ENCODE data around the gene UMPS. TPM values are rescaled to one million over a fixed set of nuclear protein-coding genes. Genes with fewer than 3 reads are reported as not detected.

UMPS gene
- total and polyA plus RNA-seq, 2 donors (not counting 1 experiment from before 2014, with no cell fraction given), result 6.6 to 21.4 TPM

DNA sequence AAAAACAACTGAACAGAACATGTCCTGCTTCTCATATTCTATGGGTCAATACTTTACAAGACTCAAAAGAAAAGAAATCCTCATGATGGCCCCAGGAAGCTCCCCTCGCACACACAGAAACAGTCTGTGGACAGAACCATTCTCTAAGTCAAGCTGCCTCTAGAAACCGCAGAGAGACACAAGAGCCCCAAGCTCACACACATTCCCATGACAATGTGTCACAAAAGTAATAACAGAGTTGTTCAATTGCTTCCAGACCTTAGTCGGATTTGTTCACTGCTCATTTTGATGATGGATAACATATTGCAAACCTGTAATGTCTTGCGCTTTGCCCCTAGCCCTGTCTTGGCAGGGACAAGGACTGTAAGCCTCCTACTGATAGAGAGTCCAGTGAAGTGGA, 60.9 kb downstream of the UMPS start:
- ChIA-PET POLR2A (no interaction called here), CTCF (no interaction called here)
- Mint-ChIP-seq H3K9me3 (ENCODE audit: insufficient read depth) (no peaks in the 10 kb centered on the region), H3K27ac (no peak overlapping the region), H3K4me3 (no peak overlapping the region), H3K27me3 (peaks cover 9% of the 10 kb centered on the region), H3K4me1 (no peaks in the 10 kb centered on the region)
- H3K27ac ChIP-seq (ENCODE audit: low read length in 2 of 2), result no peak overlapping the region
- no peak overlapping the region for H3K4me3 ChIP-seq (ENCODE audit: control extremely low read depth in 1 of 5, extremely low read depth in 1 of 5, insufficient read depth in 1 of 5, low read depth in 2 of 5, low read length in 4 of 5)
- H3K4me2 ChIP-seq (replicated peaks; ENCODE audit: low read depth, low read length, poor library complexity, severe bottlenecking), result no peak overlapping the region
- H3K9ac ChIP-seq (ENCODE audit: low read length), result no peak overlapping the region
- ATAC-seq (ENCODE audit: low read depth), result no peak
- no peaks in the 10 kb centered on the region for H3K9me3 ChIP-seq (ENCODE audit: control extremely low read depth in 1 of 3, control insufficient read depth in 2 of 3, insufficient read depth in 1 of 3, low read length in 2 of 3)
- H3K79me2 ChIP-seq (ENCODE audit: control insufficient read depth, insufficient read depth, low read length), result no peaks in the 10 kb centered on the region
- H3K27me3 ChIP-seq (replicated peaks in 1 of 4; ENCODE audit: control extremely low read depth in 1 of 4, control insufficient read depth in 3 of 4, insufficient read depth in 4 of 4, low read length in 3 of 4), result peaks cover 0 to 3% (median 0%) of the 10 kb centered on the region in 4 experiments
- no peak for DNase-seq
- no peaks in the 10 kb centered on the region for H3K36me3 ChIP-seq (replicated peaks in 1 of 2; ENCODE audit: control extremely low read depth in 1 of 2, control insufficient read depth in 1 of 2, extremely low read depth in 1 of 2, insufficient read depth in 2 of 2, low read length in 1 of 2)
- intact Hi-C loops (cut with micrococcal nuclease), result no loop called here
- no peak overlapping the region for H2AFZ ChIP-seq (ENCODE audit: insufficient read depth, low read depth, low read length, poor library complexity, severe bottlenecking)
- WGBS (ENCODE audit: insufficient coverage), result 75% methylated on average over 3 of the region's 4 CpGs
- no peaks in the 10 kb centered on the region for H3K4me1 ChIP-seq (ENCODE audit: control insufficient read depth in 2 of 2, insufficient read depth in 2 of 2, low read length in 2 of 2)
- TF ChIP-seq, protein P1, sequence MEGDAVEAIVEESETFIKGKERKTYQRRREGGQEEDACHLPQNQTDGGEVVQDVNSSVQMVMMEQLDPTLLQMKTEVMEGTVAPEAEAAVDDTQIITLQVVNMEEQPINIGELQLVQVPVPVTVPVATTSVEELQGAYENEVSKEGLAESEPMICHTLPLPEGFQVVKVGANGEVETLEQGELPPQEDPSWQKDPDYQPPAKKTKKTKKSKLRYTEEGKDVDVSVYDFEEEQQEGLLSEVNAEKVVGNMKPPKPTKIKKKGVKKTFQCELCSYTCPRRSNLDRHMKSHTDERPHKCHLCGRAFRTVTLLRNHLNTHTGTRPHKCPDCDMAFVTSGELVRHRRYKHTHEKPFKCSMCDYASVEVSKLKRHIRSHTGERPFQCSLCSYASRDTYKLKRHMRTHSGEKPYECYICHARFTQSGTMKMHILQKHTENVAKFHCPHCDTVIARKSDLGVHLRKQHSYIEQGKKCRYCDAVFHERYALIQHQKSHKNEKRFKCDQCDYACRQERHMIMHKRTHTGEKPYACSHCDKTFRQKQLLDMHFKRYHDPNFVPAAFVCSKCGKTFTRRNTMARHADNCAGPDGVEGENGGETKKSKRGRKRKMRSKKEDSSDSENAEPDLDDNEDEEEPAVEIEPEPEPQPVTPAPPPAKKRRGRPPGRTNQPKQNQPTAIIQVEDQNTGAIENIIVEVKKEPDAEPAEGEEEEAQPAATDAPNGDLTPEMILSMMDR (IDR thresholded peaks at IDR 0.05), result no peak
- TF ChIP-seq EZH2 (IDR thresholded peaks at IDR 0.05; ENCODE audit: borderline replicate concordance, insufficient read depth, low read depth, low read length, poor library complexity, severe bottlenecking), result no peak
- no peaks in the 10 kb centered on the region for H4K20me1 ChIP-seq (ENCODE audit: control insufficient read depth, insufficient read depth, low read length, poor library complexity, severe bottlenecking)

- Mint-ChIP-seq H3K9me3 (ENCODE audit: insufficient read depth) (no peaks in the 10 kb centered on the region), H3K27me3 (peaks cover 9% of the 10 kb centered on the region), H3K4me3 (no peak overlapping the region), H3K27ac (no peak overlapping the region), H3K4me1 (no peaks in the 10 kb centered on the region)
- H3K4me1 ChIP-seq (ENCODE audit: control insufficient read depth in 2 of 2, insufficient read depth in 2 of 2, low read length in 2 of 2), result no peaks in the 10 kb centered on the region
- no peak for TF ChIP-seq EZH2 (IDR thresholded peaks at IDR 0.05; ENCODE audit: borderline replicate concordance, insufficient read depth, low read depth, low read length, poor library complexity, severe bottlenecking)
- TF ChIP-seq, protein P1 (IDR thresholded peaks at IDR 0.05), result no peak
- H3K27ac ChIP-seq (ENCODE audit: low read length in 2 of 2), result no peak overlapping the region
- intact Hi-C loops (cut with micrococcal nuclease), result no loop called here
- no peaks in the 10 kb centered on the region for H3K9me3 ChIP-seq (ENCODE audit: control extremely low read depth in 1 of 3, control insufficient read depth in 2 of 3, insufficient read depth in 1 of 3, low read length in 2 of 3)
- no peak overlapping the region for H2AFZ ChIP-seq (ENCODE audit: insufficient read depth, low read depth, low read length, poor library complexity, severe bottlenecking)
- H4K20me1 ChIP-seq (ENCODE audit: control insufficient read depth, insufficient read depth, low read length, poor library complexity, severe bottlenecking), result no peaks in the 10 kb centered on the region
- H3K9ac ChIP-seq (ENCODE audit: low read length), result no peak overlapping the region
- DNase-seq, result no peak
- H3K4me2 ChIP-seq (replicated peaks; ENCODE audit: low read depth, low read length, poor library complexity, severe bottlenecking), result no peak overlapping the region
- ChIA-PET CTCF (no interaction called here), POLR2A (no interaction called here)
- H3K4me3 ChIP-seq (ENCODE audit: control extremely low read depth in 1 of 5, extremely low read depth in 1 of 5, insufficient read depth in 1 of 5, low read depth in 2 of 5, low read length in 4 of 5), result no peak overlapping the region
- 10% methylated on average over 4 of the region's 8 CpGs for WGBS (ENCODE audit: insufficient coverage)
- H3K79me2 ChIP-seq (ENCODE audit: control insufficient read depth, insufficient read depth, low read length), result no peaks in the 10 kb centered on the region
- peaks cover 0 to 3% (median 0%) of the 10 kb centered on the region in 4 experiments for H3K27me3 ChIP-seq (replicated peaks in 1 of 4; ENCODE audit: control extremely low read depth in 1 of 4, control insufficient read depth in 3 of 4, insufficient read depth in 4 of 4, low read length in 3 of 4)
- no peaks in the 10 kb centered on the region for H3K36me3 ChIP-seq (replicated peaks in 1 of 2; ENCODE audit: control extremely low read depth in 1 of 2, control insufficient read depth in 1 of 2, extremely low read depth in 1 of 2, insufficient read depth in 2 of 2, low read length in 1 of 2)
- ATAC-seq (ENCODE audit: low read depth), result no peak
These were observed 61.4 kb downstream of the UMPS start for GRCh38 chr3:124791639-124792151.
